Transverse colon (tissue), 3 donors: Measurements from ENCODE around the gene NRXN2.

Experiments
- CTCF ChIP-seq, 5 experiments: fragments of 200-600 bp in 3 of 5; fragments of 450-650 bp in 2 of 5; sonication (generic) in 3 of 5; IDR thresholded peaks; 1 replicate in 2 of 5; 2 replicates in 3 of 5; pipeline ENCODE4 v1.5.1; 2016 to 2017; ENCODE audit warnings: antibody characterized with exemption in 5 of 5, inconsistent platforms in 3 of 5, mild to moderate bottlenecking in 2 of 5, moderate library complexity in 1 of 5
- POLR2A ChIP-seq: fragments of 450-650 bp; IDR thresholded peaks from one replicate; pipeline ENCODE4 v1.6.1; 2016; ENCODE audit warnings: antibody characterized with exemption, mild to moderate bottlenecking, moderate library complexity

GRCh38 chr11:64619811-64620380 lies 103.1 kb downstream of the NRXN2 start:
- TF ChIP-seq POLR2A (no peak), CTCF (IDR thresholded peaks at IDR 0.05) (no peak)
